Gastroesophageal sphincter (tissue), 4 donors: ENCODE data around the gene PLCB4. TPM values are rescaled to one million over a fixed set of nuclear protein-coding genes. Genes with fewer than 3 reads are reported as not detected.

ENCODE experiments used
- ATAC-seq: fragments of 150-250 bp; one replicate; pipeline ENCODE4 v1.9.1; 2016; ENCODE audit warnings: mild to moderate bottlenecking, moderate library complexity
- H3K27ac ChIP-seq, 4 donors: fragments of 200-600 bp; sonication (generic) in 3 of 4; 1 replicate in 3 of 4; 2 replicates in 1 of 4; pipeline ENCODE4 v1.5.1; 2016 to 2019
- H3K27me3 ChIP-seq: fragments of 200-600 bp; sonication (generic); one replicate; pipeline ENCODE4 v1.5.1; 2019
- H3K36me3 ChIP-seq, 2 donors: fragments of 200-600 bp; sonication (generic); one replicate each; pipeline ENCODE4 v1.5.1; 2019; ENCODE audit warnings: control low read depth in 1 of 2
- H3K4me1 ChIP-seq, 3 donors: fragments of 200-600 bp; sonication (generic); 1 replicate in 2 of 3; 2 replicates in 1 of 3; pipeline ENCODE4 v1.5.1; 2016 to 2019; ENCODE audit warnings: control low read depth in 2 of 3
- H3K4me3 ChIP-seq, 2 donors: fragments of 200-600 bp; sonication (generic); one replicate each; pipeline ENCODE4 v1.5.1; 2019; ENCODE audit warnings: mild to moderate bottlenecking in 1 of 2, moderate library complexity in 1 of 2
- H3K9me3 ChIP-seq, 3 donors: fragments of 200-600 bp; sonication (generic); one replicate each; pipeline ENCODE4 v1.5.1; 2017 to 2019; ENCODE audit warnings: control low read depth in 2 of 3
- EP300 ChIP-seq: sonication (generic); formaldehyde crosslinking; IDR thresholded peaks from one replicate; pipeline ENCODE4 v1.6.1; 2017; ENCODE audit warnings: antibody characterized with exemption, mild to moderate bottlenecking
- POLR2A ChIP-seq, 2 donors: fragments of 450-650 bp; IDR thresholded peaks; one replicate each; pipeline ENCODE4 v1.6.1; 2017; ENCODE audit warnings: antibody characterized with exemption in 2 of 2, mild to moderate bottlenecking in 2 of 2, moderate library complexity in 1 of 2
- POLR2AphosphoS5 ChIP-seq: sonication (generic); formaldehyde crosslinking; IDR thresholded peaks from one replicate; pipeline ENCODE4 v1.6.1; 2017; ENCODE audit warnings: antibody characterized with exemption
- WGBS, 2 donors: methylation state at CpG; one replicate each; pipeline ENCODE4 v1.1.5; 2018; ENCODE audit warnings: low coverage in 1 of 2; 5-methylcytosine and 5-hydroxymethylcytosine counted together
- total RNA-seq, 4 donors: library from RNA; depleted of rRNA; stranded (reverse); fragments of >200 nt; gene quantifications; one replicate each; pipeline ENCODE4 v1.1.0, GENCODE V29; 2016
- TF ChIP-seq, protein P1 (sequence below), 4 experiments: fragments of 200-600 bp in 2 of 4; fragments of 450-650 bp in 2 of 4; sonication (generic) in 1 of 4; IDR thresholded peaks; one replicate each; pipeline ENCODE4 v1.5.1; 2017 to 2019; ENCODE audit warnings: antibody characterized with exemption in 4 of 4, mild to moderate bottlenecking in 2 of 4, moderate library complexity in 2 of 4

The PLCB4 gene
- total RNA-seq, 4 donors from 2014 or later, result 21.9 to 109 (median 59.1) TPM

DNA sequence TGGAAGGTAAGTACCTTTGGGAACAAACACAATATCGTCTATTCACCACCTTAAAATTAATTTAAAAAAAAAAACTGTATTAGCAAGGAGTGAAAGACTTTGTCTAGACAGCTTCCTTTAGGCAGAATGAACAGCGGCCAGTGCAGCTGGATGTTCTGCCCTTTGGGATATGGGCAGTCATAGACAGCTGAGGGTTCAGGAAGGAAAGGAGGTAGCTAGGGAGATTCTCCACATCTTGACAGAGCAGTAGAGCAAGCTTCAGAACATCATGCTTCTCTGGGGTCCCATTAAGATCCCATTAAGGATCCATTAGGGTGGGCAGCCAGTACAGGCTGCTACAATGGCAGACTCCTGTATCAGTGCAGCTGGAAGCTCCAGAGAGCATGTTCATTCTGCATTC, 46.5 kb upstream of the PLCB4 start:
- Histone ChIP-seq H3K9me3 (no peaks in the 10 kb centered on the region), H3K4me1 (no peaks in the 10 kb centered on the region), H3K27me3 (no peaks in the 10 kb centered on the region), H3K36me3 (no peaks in the 10 kb centered on the region), H3K4me3 (no peak overlapping the region), H3K27ac (no peak overlapping the region)
- ATAC-seq, result no peak
- 83 to 88% methylated on average over 2 of the region's 2 CpGs for WGBS, 2 donors
- TF ChIP-seq POLR2A (IDR thresholded peaks at IDR 0.05) (no peak), POLR2AphosphoS5 (no peak), EP300 (no peak)
- TF ChIP-seq, protein P1, sequence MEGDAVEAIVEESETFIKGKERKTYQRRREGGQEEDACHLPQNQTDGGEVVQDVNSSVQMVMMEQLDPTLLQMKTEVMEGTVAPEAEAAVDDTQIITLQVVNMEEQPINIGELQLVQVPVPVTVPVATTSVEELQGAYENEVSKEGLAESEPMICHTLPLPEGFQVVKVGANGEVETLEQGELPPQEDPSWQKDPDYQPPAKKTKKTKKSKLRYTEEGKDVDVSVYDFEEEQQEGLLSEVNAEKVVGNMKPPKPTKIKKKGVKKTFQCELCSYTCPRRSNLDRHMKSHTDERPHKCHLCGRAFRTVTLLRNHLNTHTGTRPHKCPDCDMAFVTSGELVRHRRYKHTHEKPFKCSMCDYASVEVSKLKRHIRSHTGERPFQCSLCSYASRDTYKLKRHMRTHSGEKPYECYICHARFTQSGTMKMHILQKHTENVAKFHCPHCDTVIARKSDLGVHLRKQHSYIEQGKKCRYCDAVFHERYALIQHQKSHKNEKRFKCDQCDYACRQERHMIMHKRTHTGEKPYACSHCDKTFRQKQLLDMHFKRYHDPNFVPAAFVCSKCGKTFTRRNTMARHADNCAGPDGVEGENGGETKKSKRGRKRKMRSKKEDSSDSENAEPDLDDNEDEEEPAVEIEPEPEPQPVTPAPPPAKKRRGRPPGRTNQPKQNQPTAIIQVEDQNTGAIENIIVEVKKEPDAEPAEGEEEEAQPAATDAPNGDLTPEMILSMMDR (IDR thresholded peaks at IDR 0.05), result no peak

DNA sequence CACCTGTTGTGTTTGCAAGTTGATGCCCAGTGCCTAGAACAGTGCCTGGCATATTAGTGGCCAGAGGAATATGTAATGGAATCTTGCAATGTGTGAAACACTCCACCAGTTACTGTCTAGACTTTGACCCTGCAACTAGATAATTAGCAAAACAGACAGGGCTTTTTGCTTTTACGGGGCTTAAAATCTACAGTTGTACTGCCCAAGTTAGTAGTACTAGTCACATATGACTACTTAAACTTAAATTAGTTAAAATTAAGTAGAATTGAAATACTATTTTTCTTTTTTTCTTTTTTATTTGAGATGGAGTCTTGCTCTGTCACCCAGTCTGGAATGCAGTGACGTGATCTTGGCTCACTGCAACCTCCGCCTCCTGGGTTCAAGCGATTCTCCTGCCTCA, 44.3 kb upstream of the PLCB4 start:
- H3K27me3 ChIP-seq, result no peaks in the 10 kb centered on the region
- no peaks in the 10 kb centered on the region for H3K9me3 ChIP-seq
- no peak overlapping the region for H3K27ac ChIP-seq
- H3K4me3 ChIP-seq, result no peak overlapping the region
- TF ChIP-seq POLR2A (IDR thresholded peaks at IDR 0.05), result no peak
- TF ChIP-seq POLR2AphosphoS5, result no peak
- TF ChIP-seq, protein P1 (IDR thresholded peaks at IDR 0.05), result no peak
- no peak for TF ChIP-seq EP300
- no peaks in the 10 kb centered on the region for H3K36me3 ChIP-seq
- no peak for ATAC-seq
- no peaks in the 10 kb centered on the region for H3K4me1 ChIP-seq
- 90 to 97% methylated on average over 4 of the region's 4 CpGs for WGBS, 2 donors

DNA sequence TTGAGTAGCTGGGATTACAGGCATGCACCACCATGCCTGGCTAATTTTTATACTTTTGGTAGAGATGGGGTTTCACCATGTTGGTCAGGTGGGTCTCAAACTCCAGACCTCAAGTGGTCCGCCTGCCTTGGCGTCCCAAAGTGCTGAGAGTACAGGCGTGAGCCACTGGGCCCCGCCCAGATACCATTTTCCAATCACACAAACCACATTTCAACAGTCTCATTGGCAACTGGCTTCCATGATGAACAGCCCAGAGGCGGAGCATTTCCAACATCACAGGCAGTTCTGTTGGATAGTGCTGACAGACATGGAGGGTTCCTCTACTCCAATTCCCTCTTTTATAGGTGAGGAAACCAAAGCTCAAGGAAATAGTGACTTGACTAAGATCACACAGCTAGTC, 43.9 kb upstream of the PLCB4 start:
- Histone ChIP-seq H3K36me3 (no peaks in the 10 kb centered on the region), H3K4me1 (no peaks in the 10 kb centered on the region), H3K4me3 (no peak overlapping the region), H3K9me3 (no peaks in the 10 kb centered on the region), H3K27ac (no peak overlapping the region), H3K27me3 (no peaks in the 10 kb centered on the region)
- TF ChIP-seq EP300 (no peak), POLR2AphosphoS5 (no peak), POLR2A (IDR thresholded peaks at IDR 0.05) (no peak)
- TF ChIP-seq, protein P1 (IDR thresholded peaks at IDR 0.05), result no peak
- no peak for ATAC-seq
- WGBS, 2 donors, result 89 to 95% methylated on average over 1 to 5 of the region's 5 CpGs

GRCh38 chr20:9025643-9026042, 43.2 kb upstream of the PLCB4 start:
- Histone ChIP-seq H3K27ac (no peak overlapping the region), H3K27me3 (no peaks in the 10 kb centered on the region), H3K4me1 (no peaks in the 10 kb centered on the region), H3K4me3 (no peak overlapping the region), H3K9me3 (no peaks in the 10 kb centered on the region), H3K36me3 (no peaks in the 10 kb centered on the region)
- WGBS, 2 donors, result 83 to 84% methylated on average over 4 of the region's 4 CpGs
- no peak for ATAC-seq
- TF ChIP-seq EP300, result no peak
- TF ChIP-seq POLR2AphosphoS5, result no peak
- TF ChIP-seq, protein P1 (IDR thresholded peaks at IDR 0.05), result no peak
- no peak for TF ChIP-seq POLR2A (IDR thresholded peaks at IDR 0.05)

- Histone ChIP-seq H3K4me1 (no peaks in the 10 kb centered on the region), H3K27me3 (no peaks in the 10 kb centered on the region), H3K27ac (no peak overlapping the region), H3K36me3 (no peaks in the 10 kb centered on the region), H3K9me3 (no peaks in the 10 kb centered on the region), H3K4me3 (no peak overlapping the region)
- ATAC-seq, result no peak
- 69 to 77% methylated on average over 2 of the region's 2 CpGs for WGBS, 2 donors
- TF ChIP-seq, protein P1 (IDR thresholded peaks at IDR 0.05), result no peak
- TF ChIP-seq EP300 (no peak), POLR2AphosphoS5 (no peak), POLR2A (IDR thresholded peaks at IDR 0.05) (no peak)
Observed at GRCh38 chr20:9027626-9028025, 41.3 kb upstream of the PLCB4 start.
